HG03095 (cell line): ENCODE measurements around the gene GOLGA8Q.
"Not testable (repeated sequence)": the region's sequence is repeated elsewhere in the genome, so short reads cannot be mapped to it uniquely, and the experiment has no call there.

Experiments
- ATAC-seq: cut with Tn5 transposase; IDR thresholded peaks from one replicate; pipeline ENCODE4 v1.9.1; 2021; ENCODE audit warnings: moderate library complexity; ENCODE audit not compliant: unreplicated experiment

GOLGA8Q gene

GRCh38 chr15:30551750-30552149, at the start of gene GOLGA8Q:
Gene GOLGA8Q, plus strand, starts transcription at chr15:30552050. Its CDS starts 28 bp downstream, at chr15:30552078.
- ATAC-seq, result not testable (repeated sequence)

GRCh38 chr15:30502904-30503781, 48.7 kb upstream of the GOLGA8Q start:
- ATAC-seq, result not testable (repeated sequence)

GRCh38 chr15:30504162-30504843, 47.5 kb upstream of the GOLGA8Q start:
- ATAC-seq, result not testable (repeated sequence)

GRCh38 chr15:30514545-30514944, 37.3 kb upstream of the GOLGA8Q start:
- ATAC-seq, result not testable (repeated sequence)

- not testable (repeated sequence) for ATAC-seq
These were observed 28.2 kb upstream of the GOLGA8Q start for GRCh38 chr15:30523453-30524243.

- ATAC-seq, result not testable (repeated sequence)
These were observed 25.9 kb upstream of the GOLGA8Q start for GRCh38 chr15:30525912-30526311.

- ATAC-seq, result not testable (repeated sequence)
These were observed 22.8 kb upstream of the GOLGA8Q start for GRCh38 chr15:30529049-30529448.

GRCh38 chr15:30566949-30567348, 15.1 kb downstream of the GOLGA8Q start:
- ATAC-seq, result not testable (repeated sequence)

GRCh38 chr15:30573012-30573491, 21.2 kb downstream of the GOLGA8Q start:
- not testable (repeated sequence) for ATAC-seq

- not testable (repeated sequence) for ATAC-seq
These were observed 27.6 kb downstream of the GOLGA8Q start for GRCh38 chr15:30579394-30579970.

GRCh38 chr15:30580716-30581115, 28.9 kb downstream of the GOLGA8Q start:
- not testable (repeated sequence) for ATAC-seq

GRCh38 chr15:30598953-30599352, 47.1 kb downstream of the GOLGA8Q start:
- not testable (repeated sequence) for ATAC-seq

- ATAC-seq, result not testable (repeated sequence)
These were observed 51.9 kb downstream of the GOLGA8Q start, which contains the start of gene GOLGA8H for GRCh38 chr15:30603796-30604195. Gene GOLGA8H, plus strand, starts transcription at chr15:30604028. Its CDS starts 98 bp downstream, at chr15:30604126.
